ENCODE results near the gene GPBP1L1. TPM values are rescaled to one million over a fixed set of nuclear protein-coding genes. Genes with fewer than 3 reads are reported as not detected.

Gene GPBP1L1
- total and polyA plus RNA-seq, 9 of the 15 experiments (the other 6 are each of a cell fraction or from before 2014, with no cell fraction given) = 86.0 to 216 (median 138) TPM

GRCh38 chr1:45584351-45585109 lies 101.8 kb downstream of the GPBP1L1 start (continued):
- TF ChIP-seq VEZF1 (CRISPR knock-in tag; IDR thresholded peaks at IDR 0.05) (peak; percentile 80), NKRF (IDR thresholded peaks at IDR 0.05; ENCODE audit: borderline replicate concordance) (peak; percentile 83), GTF2F1 (IDR thresholded peaks at IDR 0.05; ENCODE audit: low read depth, low read length) (0 out of 2 replicates have a peak, but pooled peaks have one; percentile 41), MAFK (IDR thresholded peaks at IDR 0.05; ENCODE audit: low read length) (no peak), ZNF253 (CRISPR knock-in tag; conservative IDR thresholded peaks at IDR 0.05) (no peak), ATF2 (CRISPR knock-in tag; IDR thresholded peaks at IDR 0.05) (peak; percentile 8; the same call in 1 of the 2 replicates), PRDM10 (IDR thresholded peaks at IDR 0.05; ENCODE audit: partially characterized antibody) (peak; percentile 12), RFX5 (IDR thresholded peaks at IDR 0.05; ENCODE audit: low read depth, low read length) (peak; percentile 5), ZBTB7A (IDR thresholded peaks at IDR 0.05; ENCODE audit: borderline replicate concordance, control insufficient read depth, low read depth, low read length) (peak; percentile 77; the same call in 1 of the 2 replicates), MTA3 (IDR thresholded peaks at IDR 0.05; ENCODE audit: borderline replicate concordance) (no peak), EGR1 (conservative IDR thresholded peaks at IDR 0.05) (peak; percentile 27; the same call in 1 of the 2 replicates), ZSCAN29 (IDR thresholded peaks at IDR 0.05) (no peak), ZBTB9 (CRISPR knock-in tag; IDR thresholded peaks at IDR 0.05) (no peak; the same call in 1 of the 2 replicates), ZNF696 (CRISPR knock-in tag; conservative IDR thresholded peaks at IDR 0.05) (no peak)

Measured in K562 (cell line).